Upper lobe of left lung (tissue), 4 donors: ENCODE data around the gene PNPLA1.

Experiments used
- CTCF ChIP-seq, 6 experiments: fragments of 450-650 bp in 4 of 6; fragments of 200-600 bp in 2 of 6; sonication (generic) in 2 of 6; IDR thresholded peaks; one replicate each; pipeline ENCODE4 v1.5.1; 2016 to 2019; ENCODE audit warnings: antibody characterized with exemption in 6 of 6
- EP300 ChIP-seq, 4 donors: sonication (generic); formaldehyde crosslinking; IDR thresholded peaks; one replicate each; pipeline ENCODE4 v1.5.1; 2017; ENCODE audit warnings: antibody characterized with exemption in 4 of 4, control low read depth in 2 of 4
- POLR2A ChIP-seq, 4 donors: fragments of 450-650 bp; IDR thresholded peaks; one replicate each; pipeline ENCODE4 v1.5.1; 2016 to 2017; ENCODE audit warnings: antibody characterized with exemption in 4 of 4, mild to moderate bottlenecking in 2 of 4
- POLR2AphosphoS5 ChIP-seq, 2 donors: sonication (generic); formaldehyde crosslinking; IDR thresholded peaks; one replicate each; pipeline ENCODE4 v1.5.1; 2017; ENCODE audit warnings: antibody characterized with exemption in 2 of 2

DNA sequence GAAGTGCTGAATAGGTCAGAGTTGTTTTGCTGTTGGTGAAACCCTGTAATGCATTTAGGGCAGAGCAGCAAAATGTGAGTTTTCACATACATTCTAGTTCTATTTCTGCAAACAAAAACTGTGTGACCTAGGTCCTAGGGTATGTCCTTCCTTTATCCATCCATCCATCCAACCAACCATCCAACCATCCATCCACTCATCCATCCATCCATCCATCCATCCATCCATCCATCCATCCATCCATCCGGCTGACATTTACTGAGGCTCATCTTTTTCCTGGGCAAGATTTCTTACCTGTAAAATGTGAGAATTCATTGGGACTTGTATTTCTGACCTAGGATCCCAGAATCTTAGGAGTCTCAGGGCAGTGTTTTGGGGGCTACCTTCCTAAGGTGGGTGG is 14.5 kb downstream of the PNPLA1 start:
- TF ChIP-seq POLR2A (IDR thresholded peaks at IDR 0.05) = no peak
- no peak for TF ChIP-seq CTCF (IDR thresholded peaks at IDR 0.05)
- TF ChIP-seq EP300 (IDR thresholded peaks at IDR 0.05) = no peak
- no peak for TF ChIP-seq POLR2AphosphoS5 (IDR thresholded peaks at IDR 0.05)
